Coronary artery (tissue), 2 donors: ENCODE results near the gene LY6G6D.

ENCODE experiments used
- DNase-seq: peaks from one replicate; pipeline ENCODE4 v3.0.0-alpha.2; 2017; ENCODE audit warnings: low spot score
- H3K27ac ChIP-seq, 2 donors: fragments of 200-600 bp; sonication (generic); one replicate each; pipeline ENCODE4 v1.5.1; 2016 to 2019
- H3K4me3 ChIP-seq: fragments of 200-600 bp; sonication (generic); 2 replicates; pipeline ENCODE4 v1.5.1; 2016; ENCODE audit warnings: mild to moderate bottlenecking, moderate library complexity
- TF ChIP-seq, protein P1 (sequence below): fragments of 200-600 bp; sonication (generic); IDR thresholded peaks from one replicate; pipeline ENCODE4 v1.5.1; 2019; ENCODE audit warnings: antibody characterized with exemption

The LY6G6D gene

DNA sequence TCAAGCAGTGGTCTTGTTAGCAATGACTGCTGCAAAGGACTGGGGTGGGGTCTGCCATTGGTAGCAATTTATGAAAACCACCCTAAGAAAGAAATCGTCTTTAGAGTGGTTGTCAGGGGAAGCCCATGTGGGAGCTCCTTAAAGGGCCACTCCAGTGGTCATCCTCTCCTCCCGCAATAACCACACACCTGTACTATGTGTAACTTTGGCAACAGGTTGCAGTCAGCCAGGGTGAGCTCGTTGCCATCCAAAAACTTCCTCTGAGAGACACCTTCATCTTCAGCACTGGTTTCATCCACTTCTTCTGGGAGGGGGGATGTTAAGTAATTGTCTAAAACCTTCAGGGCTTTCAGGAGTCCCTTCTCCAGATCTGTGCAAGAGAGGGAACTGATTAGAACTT, 16.9 kb downstream of the LY6G6D start:
- TF ChIP-seq, protein P1, sequence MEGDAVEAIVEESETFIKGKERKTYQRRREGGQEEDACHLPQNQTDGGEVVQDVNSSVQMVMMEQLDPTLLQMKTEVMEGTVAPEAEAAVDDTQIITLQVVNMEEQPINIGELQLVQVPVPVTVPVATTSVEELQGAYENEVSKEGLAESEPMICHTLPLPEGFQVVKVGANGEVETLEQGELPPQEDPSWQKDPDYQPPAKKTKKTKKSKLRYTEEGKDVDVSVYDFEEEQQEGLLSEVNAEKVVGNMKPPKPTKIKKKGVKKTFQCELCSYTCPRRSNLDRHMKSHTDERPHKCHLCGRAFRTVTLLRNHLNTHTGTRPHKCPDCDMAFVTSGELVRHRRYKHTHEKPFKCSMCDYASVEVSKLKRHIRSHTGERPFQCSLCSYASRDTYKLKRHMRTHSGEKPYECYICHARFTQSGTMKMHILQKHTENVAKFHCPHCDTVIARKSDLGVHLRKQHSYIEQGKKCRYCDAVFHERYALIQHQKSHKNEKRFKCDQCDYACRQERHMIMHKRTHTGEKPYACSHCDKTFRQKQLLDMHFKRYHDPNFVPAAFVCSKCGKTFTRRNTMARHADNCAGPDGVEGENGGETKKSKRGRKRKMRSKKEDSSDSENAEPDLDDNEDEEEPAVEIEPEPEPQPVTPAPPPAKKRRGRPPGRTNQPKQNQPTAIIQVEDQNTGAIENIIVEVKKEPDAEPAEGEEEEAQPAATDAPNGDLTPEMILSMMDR = no peak
- H3K27ac ChIP-seq = peak overlapping the region in 1 of 2 donors; percentile 4
- H3K4me3 ChIP-seq = no peak overlapping the region
- DNase-seq = no peak

- DNase-seq = no peak
- Histone ChIP-seq H3K27ac (peak overlapping the region; percentile 94 to 96), H3K4me3 (peak overlapping the region; percentile 76)
- TF ChIP-seq, protein P1 = no peak
Observed at GRCh38 chr6:31733734-31734133, 18.6 kb downstream of the LY6G6D start.

DNA sequence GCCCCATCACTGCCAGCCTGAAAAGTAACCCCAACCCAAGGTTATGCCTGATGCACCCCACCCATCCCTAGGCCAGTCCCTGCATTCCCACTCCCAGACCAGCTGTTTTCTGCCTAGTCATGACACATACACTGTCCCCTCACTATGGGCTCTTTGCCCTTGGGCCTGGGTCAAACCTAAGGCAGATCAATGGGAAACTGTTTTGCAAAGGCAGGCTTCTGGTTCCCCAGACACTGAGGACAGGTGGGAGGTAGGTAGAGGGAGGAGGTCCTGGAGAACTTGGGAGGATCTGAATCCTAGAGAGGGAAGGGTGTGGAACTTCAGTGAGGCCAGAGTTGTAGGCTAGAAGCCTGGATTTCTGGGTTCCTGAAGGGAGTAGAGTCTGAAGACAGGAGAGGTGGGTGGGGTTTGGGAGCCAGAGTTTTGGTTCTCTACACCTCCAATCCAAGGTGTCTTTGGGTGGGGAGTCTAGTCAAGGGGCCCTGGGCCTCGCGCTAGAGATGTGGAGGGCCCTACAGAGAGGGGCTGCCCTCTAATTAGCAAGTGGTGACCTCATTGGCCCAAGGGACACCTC, 19.2 kb downstream of the LY6G6D start:
- Histone ChIP-seq H3K4me3 (peak overlapping the region; percentile 76), H3K27ac (peak overlapping the region; percentile 94 to 96)
- TF ChIP-seq, protein P1 = no peak
- no peak for DNase-seq

DNA sequence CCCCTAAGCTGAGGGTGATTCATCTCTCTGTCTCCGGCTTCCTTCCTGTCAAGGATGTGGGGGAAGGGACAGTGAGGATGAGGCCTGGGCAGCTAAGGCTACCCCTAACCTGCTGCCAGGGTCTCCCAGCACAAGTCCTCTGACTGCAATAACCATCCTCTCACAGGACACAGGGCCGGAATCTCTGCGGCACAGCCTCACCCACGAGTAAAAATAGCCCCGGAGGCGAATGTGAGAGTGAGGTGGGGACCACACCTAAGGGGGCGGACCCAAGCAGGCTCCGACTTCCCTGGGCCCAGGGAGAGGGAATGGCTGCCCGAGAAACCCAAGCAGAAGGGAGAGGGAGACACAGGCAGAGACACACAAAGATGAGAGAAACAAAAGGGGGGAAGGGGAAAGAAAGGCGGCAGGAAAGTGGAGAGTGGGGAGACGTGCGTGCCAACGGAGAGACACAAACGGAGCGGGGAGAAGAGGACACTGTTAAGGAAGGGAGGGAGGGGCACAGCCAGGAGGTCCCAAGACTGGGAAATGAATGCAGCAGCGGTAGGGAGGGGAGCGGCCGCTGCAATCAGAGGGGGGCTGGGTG, 19.8 kb downstream of the LY6G6D start:
- TF ChIP-seq, protein P1 = no peak

GRCh38 chr6:31736021-31736767, 21.0 kb downstream of the LY6G6D start, which contains the start of gene CLIC1:
CLIC1 (minus strand) TSS chr6:31736530; CDS start chr6:31736300, 230 bp downstream.
- TF ChIP-seq, protein P1 = no peak
- peak; percentile 95 for DNase-seq
- H3K27ac ChIP-seq = peak within 1 kb of the TSS; percentile 94 to 96
- peak within 1 kb of the TSS; percentile 76 for H3K4me3 ChIP-seq

More for the DNA sequence above, 19.8 kb downstream of the LY6G6D start:
- Histone ChIP-seq H3K4me3 (peak overlapping the region; percentile 76), H3K27ac (peak overlapping the region; percentile 94 to 96)
- DNase-seq = no peak

- Histone ChIP-seq H3K4me3 (peak overlapping the region; percentile 76), H3K27ac (peak overlapping the region; percentile 94 to 96)
- DNase-seq = no peak
- TF ChIP-seq, protein P1 = no peak
Observed at GRCh38 chr6:31736768-31737314, 21.7 kb downstream of the LY6G6D start.
